22Rv1 (cell line): ENCODE measurements around the gene FHIP1B.

Experiments
- H3K27ac ChIP-seq: fragments of 450-650 bp; 2 replicates; pipeline ENCODE4 v1.5.1; 2017
- CTCF ChIP-seq: fragments of 450-650 bp; IDR thresholded peaks from 2 replicates; pipeline ENCODE4 v1.5.1; 2017; ENCODE audit warnings: mild to moderate bottlenecking
- ZFX ChIP-seq: fragments of 450-650 bp; IDR thresholded peaks from 2 replicates; pipeline ENCODE4 v1.6.1; 2017; ENCODE audit warnings: antibody characterized with exemption, borderline replicate concordance

FHIP1B gene

GRCh38 chr11:6201481-6201880 lies 33.0 kb downstream of the FHIP1B start:
- no peak for TF ChIP-seq ZFX
- no peak for TF ChIP-seq CTCF
- H3K27ac ChIP-seq: no peak overlapping the region

GRCh38 chr11:6200975-6201374 lies 33.5 kb downstream of the FHIP1B start:
- no peak overlapping the region for H3K27ac ChIP-seq
- TF ChIP-seq CTCF (no peak), ZFX (no peak)

GRCh38 chr11:6199174-6199810 lies 35.1 kb downstream of the FHIP1B start, which contains the start of gene OR52W1:
TSS of gene OR52W1 (plus strand) at chr11:6199224. CDS start at chr11:6199224, 0 bp downstream.
- TF ChIP-seq CTCF (no peak), ZFX (no peak)

GRCh38 chr11:6197466-6198200 lies 36.8 kb downstream of the FHIP1B start:
- no peak overlapping the region for H3K27ac ChIP-seq
- TF ChIP-seq ZFX: no peak
- no peak for TF ChIP-seq CTCF

More at GRCh38 chr11:6199174-6199810, 35.1 kb downstream of the FHIP1B start, which contains the start of gene OR52W1:
- H3K27ac ChIP-seq: no peak within 1 kb of the TSS

- TF ChIP-seq ZFX: no peak
- no peak for TF ChIP-seq CTCF
Observed at GRCh38 chr11:6196396-6196795, 38.0 kb downstream of the FHIP1B start.

GRCh38 chr11:6194065-6194581 lies 40.3 kb downstream of the FHIP1B start:
- no peak overlapping the region for H3K27ac ChIP-seq
- no peak for TF ChIP-seq ZFX

More at GRCh38 chr11:6196396-6196795, 38.0 kb downstream of the FHIP1B start:
- H3K27ac ChIP-seq: no peak overlapping the region

GRCh38 chr11:6191742-6192141 lies 42.7 kb downstream of the FHIP1B start:
- H3K27ac ChIP-seq: no peak overlapping the region
- no peak for TF ChIP-seq ZFX
- TF ChIP-seq CTCF: no peak
